NCI-H2029 (cell line): Measurements from ENCODE around the gene BUD13.
"Not testable (repeated sequence)": the region's sequence is repeated elsewhere in the genome, so short reads cannot be mapped to it uniquely, and the experiment has no call there.

ENCODE experiments used
- DNase-seq: peaks from one replicate; lab custom pipeline; 2025; lab: John Stamatoyannopoulos, UW

Gene BUD13

DNA sequence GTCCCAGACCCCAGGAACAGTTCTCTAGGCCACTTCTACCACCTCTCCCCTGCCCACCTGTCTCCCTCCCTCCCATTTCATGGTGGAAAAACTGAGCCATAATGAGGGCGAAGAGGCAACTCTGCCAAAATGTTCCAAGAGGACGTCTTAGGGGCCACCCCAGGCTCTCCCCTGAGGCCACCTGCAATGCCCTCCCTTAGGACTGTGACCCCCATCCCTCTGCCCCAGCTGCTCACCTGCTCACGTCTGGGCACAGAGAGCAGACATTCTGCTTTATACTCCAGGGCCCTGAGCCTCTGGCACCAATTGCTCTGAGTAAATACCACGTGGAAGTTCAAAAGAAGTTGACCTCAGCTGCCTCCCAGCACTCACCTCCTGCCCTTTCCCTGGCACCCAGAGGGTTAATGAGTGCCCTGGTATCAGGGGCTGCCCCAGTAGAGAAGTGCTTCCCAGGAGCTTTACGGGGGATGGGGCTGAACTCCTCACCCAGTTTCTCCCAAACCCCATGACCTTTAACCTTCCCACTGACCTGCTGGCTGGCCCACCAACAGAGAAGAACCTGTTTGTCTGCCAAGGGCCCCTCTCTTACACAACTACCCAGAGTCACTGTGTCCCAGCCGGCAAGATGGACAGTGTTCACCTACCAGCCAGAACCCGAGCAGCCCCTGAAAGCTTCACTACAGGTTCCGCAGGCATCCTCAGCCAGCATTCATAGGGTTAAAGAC lies 19.5 kb upstream of the BUD13 start:
- DNase-seq, result no peak

DNA sequence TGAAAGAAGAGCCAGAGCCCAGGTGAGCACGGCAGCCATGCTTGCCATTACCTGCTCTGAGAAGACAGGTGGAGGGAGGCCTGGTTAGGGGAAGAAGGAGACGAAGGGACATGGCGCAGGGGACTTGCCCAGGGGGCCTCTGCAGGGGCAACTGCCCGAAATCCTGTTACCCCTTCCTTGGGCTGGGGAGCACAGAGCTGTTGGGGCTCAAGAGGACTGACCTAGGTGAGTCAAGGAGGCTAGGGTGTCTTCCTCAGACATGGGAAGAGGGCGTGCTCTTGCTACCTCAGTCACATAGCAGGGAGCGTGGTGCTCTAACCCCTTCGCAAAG lies 19.0 kb upstream of the BUD13 start, which contains the start of gene APOA5:
APOA5 (minus strand) TSS at position 67 of the 331 bp plus-strand sequence; CDS start at position 48, 19 bp downstream.
- DNase-seq, result no peak

GRCh38 chr11:116791002-116791812 lies 18.4 kb upstream of the BUD13 start:
- DNase-seq, result peak; percentile 41

DNA sequence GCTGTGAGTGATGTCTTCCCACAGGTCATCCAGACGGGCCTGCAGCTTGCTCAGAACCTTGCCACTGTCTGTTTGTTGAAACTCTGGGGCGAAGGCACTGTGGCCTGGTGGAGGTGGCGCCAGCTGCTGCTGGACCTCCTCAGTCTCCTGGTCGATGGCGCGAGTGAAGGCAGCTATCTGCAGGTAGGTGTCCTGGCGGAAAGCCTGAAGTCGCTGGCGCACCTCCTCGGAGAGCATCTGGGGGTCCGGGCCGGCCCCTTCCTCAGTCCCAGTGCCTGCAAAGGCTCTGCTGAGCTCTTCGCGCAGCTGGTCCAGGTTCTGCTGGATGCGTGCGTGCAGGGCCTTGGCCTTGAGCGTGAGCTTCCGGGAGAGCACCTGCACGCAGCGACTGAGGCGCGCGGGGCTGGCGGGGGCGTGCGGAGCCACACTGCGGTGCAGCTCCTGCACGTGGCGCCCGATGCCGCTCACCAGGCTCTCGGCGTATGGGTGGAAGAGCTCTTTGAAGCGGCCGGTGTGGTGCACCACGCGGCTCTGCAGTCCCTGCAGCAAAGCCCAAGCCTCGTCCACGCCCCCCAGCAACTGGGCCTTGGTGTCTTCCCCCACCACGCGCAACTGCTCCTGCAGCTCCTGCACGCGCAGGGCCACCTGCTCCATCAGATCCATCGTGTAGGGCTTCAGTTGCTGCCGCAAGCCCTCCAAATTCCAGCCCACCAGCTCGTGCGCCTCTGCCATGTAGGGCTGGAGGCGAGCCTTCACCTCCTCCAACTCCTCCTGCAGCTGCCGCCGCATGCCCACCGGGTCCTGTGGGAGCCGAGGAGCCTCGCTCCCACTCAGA lies 17.6 kb upstream of the BUD13 start:
- no peak for DNase-seq

GRCh38 chr11:116788975-116789374 lies 16.2 kb upstream of the BUD13 start:
- no peak for DNase-seq

- DNase-seq, result no peak
These were observed 15.7 kb upstream of the BUD13 start for GRCh38 chr11:116788534-116788933.

DNA sequence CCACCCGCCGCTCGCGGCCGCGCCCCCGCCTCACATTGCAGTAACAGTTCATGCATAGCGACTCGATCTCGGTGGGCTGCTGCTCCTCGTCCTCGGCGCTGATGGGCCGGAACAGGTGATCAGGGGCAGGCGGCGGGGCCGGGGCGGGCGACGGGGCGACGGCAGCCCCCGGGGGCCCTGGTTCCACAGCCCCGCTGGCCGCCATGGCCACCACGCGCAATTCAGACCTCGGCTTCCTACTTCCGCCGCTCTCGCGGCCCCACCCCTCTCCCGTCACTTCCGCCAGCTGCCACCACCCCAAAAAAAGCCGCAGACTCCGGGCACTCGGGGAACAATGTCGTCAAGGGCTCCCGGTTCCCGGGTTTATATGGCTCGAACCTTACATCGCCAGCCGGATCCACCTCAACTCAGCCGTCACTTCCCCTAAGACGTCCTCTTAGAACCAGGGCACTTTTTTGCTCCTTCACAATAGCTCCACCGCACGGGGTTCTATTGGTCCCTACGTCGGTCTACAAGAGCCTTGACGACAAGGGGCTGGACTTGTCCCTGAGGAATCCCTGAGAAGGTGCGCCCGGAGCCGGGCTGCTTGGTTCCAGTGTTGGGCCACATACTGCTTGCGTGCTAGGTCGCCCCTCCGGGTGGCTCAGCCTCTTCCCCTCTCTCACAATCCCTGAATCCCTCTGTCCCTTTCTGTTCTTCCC lies 15.1 kb upstream of the BUD13 start, which contains the start of gene ZPR1:
ZPR1 (minus strand) TSS at position 238 of the 701 bp plus-strand sequence; CDS start at position 205, 33 bp downstream.
- peak; percentile 53 for DNase-seq

DNA sequence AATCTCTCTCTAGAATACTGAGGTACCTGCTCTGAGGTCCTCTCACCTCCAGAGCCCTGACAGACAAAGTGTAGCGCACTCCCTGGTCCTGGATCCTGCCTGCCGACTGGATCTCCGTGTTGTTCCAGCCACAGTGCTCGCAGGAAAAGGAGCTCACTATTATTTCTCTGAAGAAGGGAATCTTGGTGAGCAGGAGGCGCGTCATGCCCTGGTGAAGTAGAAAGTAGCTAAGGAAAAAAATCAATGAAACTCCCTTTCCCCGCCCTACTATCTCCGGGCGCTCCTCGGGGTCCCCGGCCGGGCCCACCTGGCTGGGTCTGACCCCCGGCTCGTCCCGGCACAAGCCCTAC lies 14.6 kb upstream of the BUD13 start:
- DNase-seq, result no peak

GRCh38 chr11:116786966-116787365 lies 14.2 kb upstream of the BUD13 start:
- DNase-seq, result no peak

DNA sequence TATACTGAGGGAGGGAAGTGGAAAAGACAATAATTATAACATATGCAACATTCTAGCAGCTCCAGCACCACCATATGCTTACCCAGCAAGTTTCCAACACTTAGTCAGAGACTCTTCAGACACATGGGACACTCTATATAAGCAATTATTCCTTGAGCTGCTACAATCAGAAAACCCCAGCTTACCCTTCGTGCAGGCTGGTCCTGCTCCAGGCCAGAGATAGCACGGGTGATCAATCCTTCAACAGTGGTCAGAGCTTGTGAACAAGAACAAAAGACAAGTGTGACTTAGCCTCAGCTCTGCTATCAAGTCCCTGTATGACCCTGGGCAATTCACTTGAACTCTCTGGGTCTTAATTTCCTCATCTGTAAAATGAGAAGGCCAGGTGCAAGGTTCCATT lies 13.5 kb upstream of the BUD13 start:
- DNase-seq, result no peak

GRCh38 chr11:116782728-116783127 lies 9.9 kb upstream of the BUD13 start:
- no peak for DNase-seq

GRCh38 chr11:116778556-116778955 lies 5.8 kb upstream of the BUD13 start:
- no peak for DNase-seq

GRCh38 chr11:116777056-116777455 lies 4.3 kb upstream of the BUD13 start:
- DNase-seq, result no peak

- DNase-seq, result no peak
These were observed 3.8 kb upstream of the BUD13 start for GRCh38 chr11:116776522-116776984.

DNA sequence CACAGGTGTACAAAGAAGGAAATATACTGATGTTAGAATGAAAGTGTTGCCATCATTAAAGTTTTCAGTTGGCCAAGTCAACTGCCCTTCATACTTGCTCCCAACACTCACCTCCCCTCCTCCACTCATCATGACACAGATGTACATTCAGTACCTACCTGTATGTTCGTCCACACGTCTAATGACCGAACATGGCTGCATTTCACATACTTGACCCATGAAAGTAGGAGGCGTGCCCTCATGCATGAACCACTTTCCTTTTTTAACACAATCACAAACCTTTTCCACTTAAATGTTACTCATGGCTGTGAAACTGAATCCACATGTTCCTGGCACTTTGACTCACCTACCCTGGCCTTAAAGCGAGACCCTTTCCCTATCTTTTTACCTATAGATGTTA lies 3.2 kb upstream of the BUD13 start:
- DNase-seq, result no peak

DNA sequence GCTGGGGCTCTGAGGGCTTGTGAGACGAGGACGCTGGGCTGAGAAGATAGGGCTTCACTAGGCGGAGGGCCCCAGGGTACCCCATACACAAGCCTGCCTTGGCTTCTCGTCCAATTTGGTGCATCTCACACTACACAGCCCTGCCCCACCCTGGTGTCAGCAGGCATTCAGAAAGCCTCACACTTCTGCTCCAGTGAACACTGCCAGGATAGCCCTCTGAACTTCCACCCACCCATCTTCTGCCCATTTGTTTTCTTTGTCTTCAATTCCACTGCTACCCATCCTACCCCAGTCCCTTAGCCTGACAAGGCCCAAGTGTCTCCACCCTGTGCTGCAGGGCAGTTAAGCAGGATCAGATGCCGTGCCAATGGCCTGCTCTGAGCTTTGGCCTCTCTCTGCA lies 1.9 kb upstream of the BUD13 start:
- no peak for DNase-seq

DNA sequence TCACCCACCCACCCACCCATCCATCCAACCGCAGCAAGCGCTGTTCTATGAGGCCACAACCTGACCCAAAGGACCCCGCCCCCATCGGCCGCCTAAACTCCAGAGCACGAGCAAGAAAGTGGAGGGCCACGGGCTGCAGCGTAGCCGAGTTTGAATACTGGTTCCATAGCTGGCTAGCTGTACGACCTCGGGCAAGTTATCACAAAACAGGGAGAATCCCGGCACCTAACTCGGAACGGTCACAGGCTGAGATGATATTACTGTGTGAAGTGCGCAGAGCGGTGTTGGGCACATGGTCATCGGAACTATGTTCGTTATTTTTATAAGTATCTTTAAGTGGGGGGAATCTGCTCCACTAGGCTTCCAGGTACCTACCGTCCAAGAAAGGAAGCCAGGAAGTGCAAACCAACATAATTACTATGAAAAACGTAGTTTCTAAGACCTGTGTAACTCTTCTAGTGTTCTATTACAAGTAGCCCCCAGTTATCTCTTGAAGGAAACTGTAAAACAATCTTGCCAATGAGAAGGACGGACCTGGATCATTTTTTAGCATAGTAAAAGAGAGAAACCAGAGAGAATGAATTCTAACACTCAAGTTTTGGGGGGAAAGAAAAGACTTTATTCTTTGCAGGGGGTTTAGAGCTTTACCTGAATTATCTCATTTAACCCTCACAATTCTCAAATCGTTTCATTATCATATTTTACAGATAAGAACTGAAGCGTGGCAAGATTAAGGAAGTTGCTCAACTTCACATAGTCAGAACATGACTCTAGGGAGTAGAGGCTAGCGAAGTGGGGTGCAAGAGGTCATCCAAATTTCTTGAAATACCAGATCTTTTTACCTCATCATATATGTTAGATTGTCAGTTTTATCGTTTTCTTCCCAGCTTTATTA lies 663 bp upstream of the BUD13 start:
- no peak for DNase-seq

GRCh38 chr11:116771935-116772334 lies 852 bp downstream of the BUD13 start:
- DNase-seq, result no peak

DNA sequence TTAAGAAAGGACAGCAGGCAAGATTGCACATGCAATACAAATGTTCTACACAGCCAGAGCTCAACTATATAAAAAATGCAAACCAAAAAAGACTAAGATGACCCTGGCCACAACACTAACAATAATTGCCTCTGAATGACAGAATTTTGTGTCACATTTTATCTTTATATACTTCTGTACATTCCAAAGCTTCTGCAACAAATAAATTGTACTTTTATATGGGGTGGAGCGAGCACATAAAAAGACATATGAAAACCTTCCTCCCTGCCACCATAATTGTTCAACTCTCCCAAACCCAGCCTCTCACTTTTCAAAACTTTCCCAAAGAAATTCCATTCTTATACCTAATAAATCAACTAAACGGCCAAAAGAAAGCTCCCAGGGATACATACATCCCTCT lies 10.7 kb downstream of the BUD13 start:
- DNase-seq, result no peak

DNA sequence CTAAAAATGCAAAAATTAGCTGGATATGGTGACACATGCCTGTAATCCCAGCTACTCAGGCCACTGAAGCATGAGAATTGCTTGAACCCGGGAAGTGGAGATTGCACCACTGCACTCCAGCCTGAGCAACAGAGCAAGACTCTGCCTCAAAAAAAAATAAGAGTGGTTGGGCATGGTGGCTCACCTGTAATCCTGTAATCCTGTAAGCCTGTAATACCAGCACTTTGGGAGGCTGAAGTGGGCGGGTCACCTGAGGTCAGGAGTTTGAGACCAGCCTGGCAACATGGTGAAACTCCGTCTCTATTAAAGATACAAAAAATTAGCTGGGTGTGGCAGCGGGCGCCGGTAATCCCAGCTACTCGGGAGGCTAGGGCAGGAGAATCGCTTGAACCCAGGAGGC lies 16.7 kb downstream of the BUD13 start:
- DNase-seq, result not testable (repeated sequence)
